ENCODE data around the gene TAF7L. TPM values are rescaled to one million over a fixed set of nuclear protein-coding genes. Genes with fewer than 3 reads are reported as not detected.

The TAF7L gene
- total RNA-seq, 1 experiment from 2014 or later = 0.22 TPM

- Histone ChIP-seq H4K20me1 (ENCODE audit: insufficient read depth) (no peaks in the 10 kb centered on the region), H3K4me2 (ENCODE audit: low read length) (no peak overlapping the region), H3K9me2 (ENCODE audit: insufficient read depth) (no peaks in the 10 kb centered on the region), H2AFZ (ENCODE audit: low read depth, low read length, poor library complexity, severe bottlenecking) (no peak overlapping the region), H3K4me1 (ENCODE audit: control insufficient read depth in 1 of 2, insufficient read depth in 2 of 2, low read length in 2 of 2) (no peaks in the 10 kb centered on the region), H3K9ac (ENCODE audit: low read length) (no peak overlapping the region), H3K27me3 (ENCODE audit: insufficient read depth, low read length) (no peaks in the 10 kb centered on the region), H3K79me2 (ENCODE audit: insufficient read depth, low read length) (no peaks in the 10 kb centered on the region), H3K9me3 (ENCODE audit: control insufficient read depth in 1 of 2, insufficient read depth in 1 of 2, low read depth in 1 of 2, low read length in 2 of 2) (no peaks in the 10 kb centered on the region), H3K27ac (ENCODE audit: low read depth, low read length) (no peak overlapping the region), H3K4me3 (replicated peaks in 1 of 2; ENCODE audit: low read depth in 1 of 2, low read length in 2 of 2) (no peak overlapping the region), H3K36me3 (ENCODE audit: control insufficient read depth in 1 of 2, insufficient read depth in 2 of 2, low read length in 2 of 2) (no peaks in the 10 kb centered on the region)
- RAD21 ChIA-PET (ENCODE audit: low non-redundant PET in 1 of 2, low total read pairs in 2 of 2, uncharacterized antibody in 2 of 2, unreplicated experiment in 2 of 2) = no interaction called here
- TF ChIP-seq CEBPB (IDR thresholded peaks at IDR 0.05; ENCODE audit: low read depth) (no peak), ELF1 (IDR thresholded peaks at IDR 0.05; ENCODE audit: borderline replicate concordance, low read depth) (no peak), EZH2phosphoT487 (IDR thresholded peaks at IDR 0.05; ENCODE audit: borderline replicate concordance) (no peak), ZNF274 (IDR thresholded peaks at IDR 0.05; ENCODE audit: low read depth, low read length) (no peak), CTCF (IDR thresholded peaks at IDR 0.05 in 2 of 3, conservative IDR thresholded peaks at IDR 0.05 in 1 of 3; ENCODE audit: borderline replicate concordance in 1 of 3, insufficient read depth in 1 of 3, low read depth in 2 of 3, low read length in 2 of 3) (peak; percentile 28 to 42 (median 36); a peak in 5 of 6 replicates), EGR1 (IDR thresholded peaks at IDR 0.05; ENCODE audit: low read depth) (no peak), RAD21 (IDR thresholded peaks at IDR 0.05; ENCODE audit: low read depth) (peak; percentile 52), YY1 (IDR thresholded peaks at IDR 0.05; ENCODE audit: extremely low read depth, insufficient replicate concordance, low read depth, low read length) (no peak), POLR2AphosphoS5 (IDR thresholded peaks at IDR 0.05; ENCODE audit: low read depth, low read length) (no peak)
- TF ChIP-seq, protein P1, sequence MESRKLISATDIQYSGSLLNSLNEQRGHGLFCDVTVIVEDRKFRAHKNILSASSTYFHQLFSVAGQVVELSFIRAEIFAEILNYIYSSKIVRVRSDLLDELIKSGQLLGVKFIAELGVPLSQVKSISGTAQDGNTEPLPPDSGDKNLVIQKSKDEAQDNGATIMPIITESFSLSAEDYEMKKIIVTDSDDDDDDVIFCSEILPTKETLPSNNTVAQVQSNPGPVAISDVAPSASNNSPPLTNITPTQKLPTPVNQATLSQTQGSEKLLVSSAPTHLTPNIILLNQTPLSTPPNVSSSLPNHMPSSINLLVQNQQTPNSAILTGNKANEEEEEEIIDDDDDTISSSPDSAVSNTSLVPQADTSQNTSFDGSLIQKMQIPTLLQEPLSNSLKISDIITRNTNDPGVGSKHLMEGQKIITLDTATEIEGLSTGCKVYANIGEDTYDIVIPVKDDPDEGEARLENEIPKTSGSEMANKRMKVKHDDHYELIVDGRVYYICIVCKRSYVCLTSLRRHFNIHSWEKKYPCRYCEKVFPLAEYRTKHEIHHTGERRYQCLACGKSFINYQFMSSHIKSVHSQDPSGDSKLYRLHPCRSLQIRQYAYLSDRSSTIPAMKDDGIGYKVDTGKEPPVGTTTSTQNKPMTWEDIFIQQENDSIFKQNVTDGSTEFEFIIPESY (IDR thresholded peaks at IDR 0.05; ENCODE audit: extremely low read depth, insufficient replicate concordance, low read length) = no peak
- ATAC-seq (peak; percentile 49; the same call in 1 of the 2 replicates), DNase-seq (ENCODE audit: low read depth, low spot score) (peak; percentile 10)
- POLR2A ChIA-PET = no interaction called here
- intact Hi-C loops (cut with micrococcal nuclease) = loop anchor here (2.0 to 10.0 kb wide), 2 partner anchors 393 to 603 kb away; no protein-coding TSS in a partner anchor
- CTCF ChIA-PET = no interaction called here
- BruUV-seq (replicated peaks) = no TSS peak
These were observed 3.7 kb downstream of the TAF7L start for GRCh38 chrX:101287402-101287801.
